K562 treated with DMSO at 1 percent for 12 hours (cell line): Measurements from ENCODE around the gene SELENOH. TPM values are rescaled to one million over a fixed set of nuclear protein-coding genes. Genes with fewer than 3 reads are reported as not detected.

Source experiments
- total RNA-seq: library from RNA; unstranded; fragments of 300-600 nt; gene quantifications from 2 replicates; pipeline ENCODE4 v1.2.3, GENCODE V29; 2022; ENCODE audit not compliant: insufficient read depth

The SELENOH gene, protein sequence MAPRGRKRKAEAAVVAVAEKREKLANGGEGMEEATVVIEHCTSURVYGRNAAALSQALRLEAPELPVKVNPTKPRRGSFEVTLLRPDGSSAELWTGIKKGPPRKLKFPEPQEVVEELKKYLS
- total RNA-seq: 211 and 362 TPM in 2 replicates

DNA sequence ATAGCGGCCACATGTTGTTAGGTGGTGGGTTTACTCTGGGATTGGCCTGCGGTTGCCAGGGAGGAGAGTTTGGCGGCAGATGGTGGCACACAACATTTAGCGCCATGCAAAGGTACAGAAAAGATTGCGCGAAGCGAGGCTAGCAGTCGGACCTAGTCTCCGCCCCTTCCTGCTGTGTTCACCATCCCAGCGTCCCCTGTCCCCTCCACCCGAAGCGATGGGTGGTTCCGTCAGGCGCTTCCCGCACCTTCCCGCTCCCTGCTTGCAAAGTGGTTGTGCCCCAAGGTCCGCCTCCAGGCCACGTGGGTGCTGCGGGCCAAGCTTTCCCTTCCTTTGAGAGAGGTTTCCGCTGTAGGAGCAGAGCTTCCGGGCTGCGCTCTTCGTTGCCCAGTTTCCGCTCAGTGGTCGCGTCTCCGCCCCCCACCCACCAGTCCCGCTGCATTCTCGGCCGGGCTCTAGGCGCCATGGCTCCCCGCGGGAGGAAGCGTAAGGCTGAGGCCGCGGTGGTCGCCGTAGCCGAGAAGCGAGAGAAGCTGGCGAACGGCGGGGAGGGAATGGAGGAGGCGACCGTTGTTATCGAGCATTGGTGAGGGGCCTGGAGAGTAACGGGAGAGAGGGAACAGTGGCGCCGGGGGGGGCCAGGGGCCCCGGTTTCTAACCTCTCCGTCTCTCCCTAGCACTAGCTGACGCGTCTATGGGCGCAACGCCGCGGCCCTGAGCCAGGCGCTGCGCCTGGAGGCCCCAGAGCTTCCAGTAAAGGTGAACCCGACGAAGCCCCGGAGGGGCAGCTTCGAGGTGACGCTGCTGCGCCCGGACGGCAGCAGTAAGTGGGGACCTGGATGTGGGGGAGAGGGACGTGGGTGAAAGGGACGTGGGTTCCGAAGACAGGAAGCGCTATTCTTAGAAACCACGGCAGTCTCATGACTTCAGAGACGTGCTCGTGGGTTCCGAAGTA is at the start of gene SELENOH:
SELENOH (plus strand) TSS at position 360 of the 955 bp plus-strand sequence; CDS start at position 465, 105 bp downstream.

DNA sequence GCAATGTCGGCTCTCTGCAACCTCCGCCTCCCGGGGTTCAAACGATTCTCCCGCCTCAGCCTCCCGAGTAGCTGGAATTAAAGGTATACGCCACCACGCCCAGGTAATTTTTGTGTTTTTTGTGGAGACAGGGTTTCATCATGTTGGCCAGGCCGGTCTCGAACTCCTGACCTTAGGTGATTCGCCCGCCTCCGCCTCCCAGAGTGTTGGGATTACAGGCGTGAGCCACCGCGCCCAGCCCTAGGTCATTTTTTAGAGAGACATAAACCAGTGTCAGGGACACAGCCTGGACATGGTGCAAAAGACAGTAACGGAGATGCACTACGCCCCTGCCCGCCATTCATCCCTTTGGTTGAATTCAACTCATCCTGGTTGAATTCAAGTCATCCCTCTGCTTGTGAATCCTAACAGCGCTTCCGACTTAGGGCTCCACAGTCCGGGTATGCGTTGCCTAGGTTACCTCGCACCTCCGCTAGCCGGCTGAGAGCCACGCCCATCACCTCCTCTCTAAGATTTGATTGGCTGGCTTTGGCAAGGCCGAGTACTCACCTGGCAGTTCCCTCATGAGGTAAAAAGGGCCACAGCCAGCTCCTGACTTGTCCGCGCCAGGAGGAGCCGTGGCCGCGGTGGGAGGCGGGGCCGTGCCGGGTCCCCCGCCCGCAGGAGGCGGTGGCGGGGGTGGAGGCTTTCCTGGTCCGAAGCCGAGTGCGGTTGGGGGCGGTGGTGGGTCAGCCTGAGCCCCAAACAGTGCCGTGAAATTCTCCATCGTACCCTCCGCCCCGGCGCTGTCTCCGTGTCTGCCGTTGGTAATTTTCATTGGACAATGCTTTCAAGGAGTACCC is 29.7 kb upstream of the SELENOH start, which contains the start of gene MED19:
MED19 (minus strand) TSS at position 802 of the 842 bp plus-strand sequence; CDS start at position 766, 36 bp downstream.

DNA sequence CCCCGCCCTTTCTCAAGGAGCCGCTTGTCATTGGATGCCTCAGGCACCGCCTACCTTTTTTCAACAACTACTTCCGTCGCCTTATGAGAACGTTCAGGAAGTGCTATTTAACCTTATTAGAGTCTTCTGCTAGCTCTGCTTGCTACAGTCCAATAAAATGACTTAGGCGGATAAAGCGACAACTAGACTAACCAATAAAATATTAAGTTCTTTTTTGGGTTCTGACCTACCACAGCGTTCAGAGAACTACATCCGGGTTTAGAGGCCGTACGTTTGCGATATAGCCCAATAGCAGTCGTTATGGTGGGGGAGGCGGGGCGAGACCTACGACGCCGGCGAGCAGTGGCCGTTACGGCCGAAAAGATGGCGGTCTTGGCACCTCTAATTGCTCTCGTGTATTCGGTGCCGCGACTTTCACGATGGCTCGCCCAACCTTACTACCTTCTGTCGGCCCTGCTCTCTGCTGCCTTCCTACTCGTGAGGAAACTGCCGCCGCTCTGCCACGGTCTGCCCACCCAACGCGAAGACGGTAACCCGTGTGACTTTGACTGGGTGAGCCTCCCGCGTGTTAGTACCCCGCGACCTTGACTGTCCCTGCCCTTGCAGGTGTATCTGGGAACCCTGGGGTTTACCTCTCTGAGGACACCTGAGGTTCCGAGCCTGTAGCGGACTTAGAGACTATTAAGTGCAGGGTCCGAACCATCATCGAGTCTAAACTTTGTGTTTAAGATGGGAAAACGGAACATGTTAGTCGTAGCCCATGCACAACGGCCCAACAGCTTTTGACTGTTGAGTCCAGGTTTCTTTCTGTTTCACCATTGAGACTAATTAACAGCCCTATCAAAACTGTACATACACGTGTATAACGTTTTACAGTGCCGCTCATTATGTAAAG is 28.8 kb upstream of the SELENOH start, which contains the start of gene TMX2:
TMX2 (plus strand) TSS at position 338 of the 895 bp plus-strand sequence; CDS start at position 364, 26 bp downstream.

DNA sequence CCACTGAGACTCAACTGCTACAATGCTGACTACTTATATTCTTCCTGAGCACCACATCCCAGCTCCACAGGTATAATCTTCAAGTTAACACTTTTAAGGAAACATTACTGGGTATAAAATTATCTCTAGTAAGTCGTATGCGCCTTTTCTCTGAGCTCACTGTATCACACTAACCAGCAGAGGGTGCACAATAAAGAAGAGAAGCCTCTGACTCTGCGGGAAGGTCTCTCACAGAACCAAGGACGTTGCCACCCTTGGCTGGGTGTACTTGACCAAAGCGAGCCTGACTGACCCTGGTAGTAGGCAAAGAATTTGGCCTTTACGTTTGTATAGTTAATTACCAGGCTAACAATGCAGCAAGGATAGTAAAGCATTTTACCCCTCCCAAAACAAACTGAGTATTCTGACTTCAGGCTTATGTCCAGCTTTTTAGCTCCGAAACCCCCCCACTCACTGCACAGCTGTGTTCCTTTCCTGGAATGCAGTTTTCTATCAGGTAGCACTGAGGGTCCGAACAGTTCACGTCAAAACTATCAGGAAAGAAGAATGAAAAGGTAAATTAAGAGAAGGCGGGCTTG is 10.5 kb downstream of the SELENOH start, which contains the start of gene BTBD18:
BTBD18 (minus strand) TSS at position 144 of the 578 bp plus-strand sequence. CDS start 631 bp downstream, outside the sequence.

DNA sequence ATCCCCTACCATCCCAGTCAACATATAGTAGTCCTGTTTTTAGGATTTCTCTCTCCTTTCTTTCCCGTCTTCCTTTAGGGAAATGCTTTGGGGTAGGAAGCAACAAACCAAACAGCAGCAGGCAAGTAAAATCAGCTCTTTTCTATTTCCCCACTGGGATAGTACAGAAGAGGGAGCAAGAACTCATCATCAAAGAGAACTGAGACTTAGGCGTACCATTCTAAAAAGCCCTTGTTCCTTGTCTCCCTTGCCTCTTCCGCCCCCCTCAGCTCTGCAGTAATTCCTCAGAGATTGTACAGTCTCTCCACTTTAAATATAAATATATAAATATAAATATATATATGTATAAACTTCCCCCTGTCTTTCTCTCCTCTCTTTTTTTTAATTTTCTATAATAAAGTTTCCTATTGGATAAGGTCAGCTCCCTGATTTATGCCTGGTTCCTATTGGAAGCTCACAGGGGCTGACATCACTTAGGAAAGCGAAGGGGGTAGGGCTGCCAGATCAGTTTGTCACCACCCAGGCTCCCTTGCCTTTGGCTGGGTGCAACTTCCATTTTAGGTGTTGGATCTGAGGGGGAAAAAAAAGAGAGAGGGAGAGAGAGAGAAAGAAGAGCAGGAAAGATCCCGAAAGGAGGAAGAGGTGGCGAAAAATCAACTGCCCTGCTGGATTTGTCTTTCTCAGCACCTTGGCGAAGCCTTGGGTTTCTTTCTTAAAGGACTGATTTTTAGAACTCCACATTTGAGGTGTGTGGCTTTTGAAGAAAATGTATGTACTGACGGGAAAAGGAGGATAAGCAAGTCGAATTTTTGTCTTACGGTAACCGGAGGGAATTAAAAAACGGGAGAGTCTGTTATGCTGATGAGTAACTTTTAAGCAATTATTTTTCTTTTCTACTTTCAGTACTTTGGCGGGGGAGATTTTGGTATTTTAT is 20.3 kb downstream of the SELENOH start, which contains the start of gene CTNND1:
CTNND1 (plus strand) TSS at position 502 of the 934 bp plus-strand sequence. CDS start 29,677 bp downstream, outside the sequence.

Other genes starting within 250 kb of the SELENOH start
- 60.4 and 87.0 TPM in 2 replicates for gene SLC43A1, start 225.8 kb upstream of the SELENOH start, total RNA-seq
- 40.3 and 58.1 TPM in 2 replicates for gene TIMM10, start 210.7 kb upstream of the SELENOH start, total RNA-seq
- 1.1 TPM in 1 of 2 replicates, not detected in the other for gene SMTNL1, start 203.9 kb upstream of the SELENOH start, total RNA-seq
- gene UBE2L6, start 173.8 kb upstream of the SELENOH start, total RNA-seq: 84.8 and 114 TPM in 2 replicates
- gene SERPING1, start 143.8 kb upstream of the SELENOH start, total RNA-seq: 0.51 and 1.3 TPM in 2 replicates
- gene YPEL4, start 91.6 kb upstream of the SELENOH start, total RNA-seq: 2.2 and 2.5 TPM in 2 replicates
- gene CLP1, start 83.7 kb upstream of the SELENOH start, total RNA-seq: 19.8 and 22.4 TPM in 2 replicates
- 16.0 and 39.7 TPM in 2 replicates for gene ZDHHC5, start 73.4 kb upstream of the SELENOH start, total RNA-seq
- gene MED19, start 29.3 kb upstream of the SELENOH start, total RNA-seq: 25.1 and 26.8 TPM in 2 replicates
- gene TMX2, start 28.9 kb upstream of the SELENOH start, total RNA-seq: 79.3 and 120 TPM in 2 replicates
- not detected in 2 replicates for gene BTBD18, start 10.3 kb downstream of the SELENOH start, total RNA-seq
- gene CTNND1, start 20.3 kb downstream of the SELENOH start, total RNA-seq: 18.7 and 65.0 TPM in 2 replicates